Activated CD4-positive, alpha-beta T cell treated with anti-CD3 and anti-CD28 coated beads, Interleukin-2, amount 50 U/mL, for 24 hours (primary cell): ENCODE data around the gene SERTAD2.
A peak's percentile ranks its signal among the peaks of the same experiment; 100 is the strongest.

Experiments
- DNase-seq, 2 donors: peaks; one replicate each; pipeline ENCODE4 v3.0.0-alpha.2; 2020; ENCODE audit warnings: low read depth in 1 of 2, low spot score in 1 of 2

Gene SERTAD2

GRCh38 chr2:64650296-64650695, 3.4 kb downstream of the SERTAD2 start:
- DNase-seq: no peak

- DNase-seq: no peak
These were observed 4.1 kb downstream of the SERTAD2 start for GRCh38 chr2:64649626-64650025.

- DNase-seq: no peak
These were observed 4.7 kb downstream of the SERTAD2 start for GRCh38 chr2:64649013-64649484.

- peak; percentile 82 to 83 for DNase-seq
These were observed 7.5 kb downstream of the SERTAD2 start for GRCh38 chr2:64646007-64646880.

DNA sequence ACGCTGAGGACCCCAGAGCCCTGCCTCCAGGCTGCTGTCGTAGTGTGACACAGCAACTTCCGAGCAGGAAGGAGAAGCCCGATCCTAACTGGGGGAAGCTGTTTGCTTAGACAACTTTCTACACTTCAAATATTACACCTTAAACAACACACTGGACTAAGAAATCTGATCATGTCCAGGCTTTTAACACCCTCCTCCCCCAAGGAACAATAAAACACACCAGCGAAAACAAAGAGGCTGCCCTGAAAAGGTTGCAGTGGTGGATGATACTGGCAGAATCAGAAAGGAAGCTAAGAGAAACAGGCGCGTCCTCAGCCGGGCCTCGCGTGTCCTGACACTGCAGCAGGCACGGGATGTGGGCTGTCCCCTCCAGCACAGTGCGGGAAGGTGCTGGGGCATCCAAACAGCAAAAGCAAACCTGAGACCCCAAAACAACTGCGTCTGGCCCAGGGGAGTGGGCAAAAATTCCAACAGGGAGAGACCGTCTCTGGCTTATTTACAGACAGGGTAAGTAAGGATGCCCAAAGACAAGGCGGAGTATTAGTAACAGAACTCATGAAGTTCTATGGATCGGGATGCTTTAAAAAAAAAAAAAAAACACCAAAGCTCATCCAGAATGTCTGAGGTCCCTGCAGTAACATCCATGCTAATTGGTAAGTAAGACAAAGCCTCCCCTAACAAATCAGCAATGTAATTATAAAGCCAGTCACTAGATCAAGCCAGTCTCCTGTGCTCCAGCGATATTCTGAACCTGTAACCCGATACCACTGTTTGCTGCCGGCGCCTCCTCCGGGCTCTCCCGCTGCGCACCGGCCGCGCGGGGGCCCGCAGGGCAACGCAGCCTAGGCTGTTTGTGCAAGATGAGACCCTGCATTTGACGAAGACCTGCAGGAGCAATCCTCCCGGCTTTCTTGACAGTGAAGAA, 9.0 kb downstream of the SERTAD2 start:
- DNase-seq: no peak

- no peak for DNase-seq
These were observed 9.8 kb downstream of the SERTAD2 start for GRCh38 chr2:64643838-64644457.

DNA sequence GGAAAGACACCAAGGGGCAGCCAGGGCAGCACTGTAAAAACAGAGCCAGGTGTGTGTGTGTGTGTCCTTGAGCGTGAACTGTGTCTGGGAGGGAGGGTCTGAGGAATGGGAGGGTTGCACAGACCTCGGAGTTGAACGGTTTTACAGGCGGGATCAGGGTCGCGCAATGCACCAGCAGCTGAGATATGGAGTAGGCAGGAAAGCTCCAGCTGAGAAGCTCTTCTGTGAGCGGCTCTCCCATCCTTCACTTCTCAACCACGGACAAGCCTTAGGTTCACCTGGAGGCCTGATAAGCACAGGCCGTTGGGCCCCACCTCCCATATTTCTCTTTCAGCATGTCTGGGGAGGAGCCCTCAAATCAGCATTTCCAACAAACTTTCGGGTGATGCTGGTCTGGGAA, 12.1 kb downstream of the SERTAD2 start:
- no peak for DNase-seq

GRCh38 chr2:64640153-64641044, 13.3 kb downstream of the SERTAD2 start:
- DNase-seq: no peak

DNA sequence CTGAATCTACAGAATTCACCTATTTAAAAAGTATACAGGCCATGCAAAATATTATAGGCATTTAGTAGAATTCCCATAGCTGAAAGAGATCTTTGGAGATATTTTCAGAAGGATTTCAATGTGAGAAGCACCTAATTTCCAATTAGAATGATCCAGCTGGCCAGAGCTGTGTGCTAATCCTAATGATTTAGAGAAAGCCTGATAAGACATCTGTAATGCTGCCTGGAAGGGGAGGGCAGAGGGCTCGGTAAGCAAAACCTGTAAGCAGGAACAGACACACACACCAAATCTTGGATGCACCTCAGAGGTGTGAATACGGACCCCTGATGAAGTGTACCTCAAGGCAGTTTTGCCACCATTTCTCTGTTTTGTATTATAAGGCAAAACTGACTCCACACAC, 14.0 kb downstream of the SERTAD2 start:
- DNase-seq: no peak

DNA sequence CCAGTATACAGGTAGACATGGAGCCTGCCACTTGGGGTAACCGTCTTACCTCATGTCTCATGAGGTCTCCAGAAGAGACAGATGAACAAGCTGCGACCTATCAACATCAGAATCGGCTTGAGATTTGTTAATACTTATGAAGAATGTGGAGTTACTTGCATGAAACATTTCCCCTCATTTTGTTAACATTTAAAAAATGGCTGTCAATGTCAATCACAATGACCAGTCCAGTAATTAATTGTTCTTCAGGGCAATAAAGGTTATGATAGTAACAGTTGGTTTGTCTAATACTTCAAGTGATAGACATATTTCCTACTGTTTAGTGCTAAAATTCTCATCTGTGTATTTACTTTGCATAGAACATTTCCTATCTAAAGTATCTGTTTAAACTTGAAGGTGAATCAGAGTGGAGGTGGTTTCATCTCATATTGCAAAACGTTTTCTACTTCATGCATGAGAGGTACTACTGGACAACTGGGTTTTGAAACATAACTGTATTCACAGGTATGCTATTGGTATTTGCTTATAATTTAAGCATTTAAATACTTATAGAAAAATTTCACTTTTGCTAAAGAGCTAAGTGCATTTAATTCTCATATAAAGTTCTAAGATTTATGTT, 15.1 kb downstream of the SERTAD2 start:
- DNase-seq: no peak

- no peak for DNase-seq
These were observed 15.8 kb downstream of the SERTAD2 start for GRCh38 chr2:64637931-64638330.

GRCh38 chr2:64637000-64637635, 16.6 kb downstream of the SERTAD2 start:
- DNase-seq: no peak

GRCh38 chr2:64635976-64636911, 17.5 kb downstream of the SERTAD2 start:
- DNase-seq: no peak

DNA sequence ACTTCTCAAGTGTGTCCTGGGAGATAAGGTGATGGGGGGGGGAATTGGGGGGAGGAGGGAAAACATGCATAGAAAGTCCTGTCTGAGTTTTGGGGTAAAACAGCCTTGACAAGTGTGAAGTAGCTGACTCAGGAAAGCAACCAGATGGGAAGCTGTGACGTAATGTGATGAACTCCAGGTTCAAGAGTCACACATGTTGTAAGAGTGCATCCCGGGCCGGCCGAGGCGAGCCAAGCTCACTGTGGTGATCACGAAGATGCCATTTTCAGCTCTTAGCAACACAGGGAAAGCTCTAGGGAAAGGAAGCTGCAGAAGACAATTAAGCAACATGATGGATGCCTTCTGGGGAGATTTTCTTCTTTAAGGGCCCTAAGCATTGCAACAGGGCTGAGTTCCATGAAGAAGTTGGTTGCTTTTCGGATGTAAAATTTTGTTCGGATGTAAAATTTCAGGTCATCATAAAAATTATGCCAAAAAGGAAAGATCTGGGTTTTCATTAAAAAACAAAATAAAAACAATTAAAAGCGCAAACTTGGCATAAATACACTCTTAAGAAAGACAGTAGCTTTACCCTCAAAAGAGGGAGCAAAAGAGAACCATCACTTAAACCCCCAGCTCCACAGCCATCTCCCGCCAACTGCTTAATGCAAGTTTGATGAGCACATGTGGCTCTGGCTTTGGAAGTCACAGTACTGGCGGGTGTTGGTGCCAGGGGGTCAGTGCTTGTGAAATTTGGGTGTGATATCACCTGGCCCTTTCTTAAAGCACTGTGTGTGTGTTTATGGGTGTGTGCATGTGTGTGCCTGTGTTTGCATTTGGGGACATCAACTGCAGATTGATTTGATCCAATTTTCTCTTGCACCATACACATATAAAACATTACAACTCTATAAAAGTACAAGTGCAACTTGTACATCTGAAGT, 19.1 kb downstream of the SERTAD2 start:
- no peak for DNase-seq

- DNase-seq: no peak
These were observed 20.6 kb downstream of the SERTAD2 start for GRCh38 chr2:64632835-64633819.

GRCh38 chr2:64631771-64632170, 21.9 kb downstream of the SERTAD2 start:
- no peak for DNase-seq
